ENCODE results near the gene FAM118B. TPM values are rescaled to one million over a fixed set of nuclear protein-coding genes. Genes with fewer than 3 reads are reported as not detected.

The FAM118B gene
- total and polyA plus RNA-seq, 9 donors, result 7.3 to 18.9 (median 12.7) TPM

DNA sequence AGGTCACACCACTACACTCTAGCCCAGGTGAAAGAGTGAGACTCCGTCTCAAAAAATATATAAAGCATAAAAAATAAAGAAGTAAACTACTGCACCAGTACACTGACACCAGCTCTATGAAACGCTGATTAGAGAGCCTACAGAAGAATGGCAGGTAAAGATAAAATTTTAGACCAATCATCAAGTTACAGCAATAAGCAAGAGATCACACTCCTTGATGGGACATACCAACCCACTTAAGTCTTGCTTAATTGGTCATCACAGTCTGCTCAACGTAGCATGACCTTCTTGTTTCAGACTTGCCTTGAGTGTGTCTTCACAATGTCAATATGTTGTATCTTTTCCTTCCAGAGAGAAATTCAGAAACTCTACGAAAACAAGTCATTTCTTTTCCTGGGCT lies 44.6 kb downstream of the FAM118B start:
- H3K9me3 ChIP-seq, result no peaks in the 10 kb centered on the region
- TF ChIP-seq, protein P1, sequence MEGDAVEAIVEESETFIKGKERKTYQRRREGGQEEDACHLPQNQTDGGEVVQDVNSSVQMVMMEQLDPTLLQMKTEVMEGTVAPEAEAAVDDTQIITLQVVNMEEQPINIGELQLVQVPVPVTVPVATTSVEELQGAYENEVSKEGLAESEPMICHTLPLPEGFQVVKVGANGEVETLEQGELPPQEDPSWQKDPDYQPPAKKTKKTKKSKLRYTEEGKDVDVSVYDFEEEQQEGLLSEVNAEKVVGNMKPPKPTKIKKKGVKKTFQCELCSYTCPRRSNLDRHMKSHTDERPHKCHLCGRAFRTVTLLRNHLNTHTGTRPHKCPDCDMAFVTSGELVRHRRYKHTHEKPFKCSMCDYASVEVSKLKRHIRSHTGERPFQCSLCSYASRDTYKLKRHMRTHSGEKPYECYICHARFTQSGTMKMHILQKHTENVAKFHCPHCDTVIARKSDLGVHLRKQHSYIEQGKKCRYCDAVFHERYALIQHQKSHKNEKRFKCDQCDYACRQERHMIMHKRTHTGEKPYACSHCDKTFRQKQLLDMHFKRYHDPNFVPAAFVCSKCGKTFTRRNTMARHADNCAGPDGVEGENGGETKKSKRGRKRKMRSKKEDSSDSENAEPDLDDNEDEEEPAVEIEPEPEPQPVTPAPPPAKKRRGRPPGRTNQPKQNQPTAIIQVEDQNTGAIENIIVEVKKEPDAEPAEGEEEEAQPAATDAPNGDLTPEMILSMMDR (IDR thresholded peaks at IDR 0.05), result no peak
- no peak for TF ChIP-seq POLR2A (IDR thresholded peaks at IDR 0.05)
- TF ChIP-seq EP300 (IDR thresholded peaks at IDR 0.05), result no peak
- intact Hi-C loops (cut with DNase I), result no loop called here
- DNase-seq, result no peak
- no peaks in the 10 kb centered on the region for H3K4me1 ChIP-seq (ENCODE audit: insufficient read depth)
- no peak overlapping the region for H3K4me3 ChIP-seq
- no peak overlapping the region for H3K27ac ChIP-seq
- H3K36me3 ChIP-seq, result no peaks in the 10 kb centered on the region
- 89 to 95% (median 93%) methylated on average over 4 of the region's 4 CpGs for WGBS, 3 donors
- no peaks in the 10 kb centered on the region for H3K27me3 ChIP-seq

DNA sequence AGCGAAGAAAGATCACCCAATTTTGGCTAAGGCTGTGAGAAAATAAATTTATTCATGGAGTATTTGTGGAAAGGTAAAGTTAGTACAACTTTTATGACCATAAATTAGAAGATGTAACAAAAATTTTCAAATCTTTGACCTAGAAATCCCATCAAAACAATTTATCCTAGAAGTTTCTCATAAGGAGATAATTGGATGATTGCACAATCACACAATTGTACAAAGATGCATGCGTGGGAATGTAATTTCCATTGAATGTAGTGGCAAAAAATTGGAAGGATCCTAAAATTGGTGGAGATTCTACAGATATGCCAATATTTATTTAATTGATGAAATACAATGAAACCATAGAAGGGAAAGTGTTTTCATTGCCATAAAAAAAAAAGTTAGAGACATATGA lies 45.6 kb downstream of the FAM118B start:
- intact Hi-C loops (cut with DNase I), result no loop called here
- DNase-seq, result no peak
- H3K27me3 ChIP-seq, result no peaks in the 10 kb centered on the region
- no peaks in the 10 kb centered on the region for H3K36me3 ChIP-seq
- H3K27ac ChIP-seq, result no peak overlapping the region
- no peak overlapping the region for H3K4me3 ChIP-seq
- WGBS, 3 donors, result 65 to 67% (median 67%) methylated on average over 2 of the region's 2 CpGs
- TF ChIP-seq EP300 (IDR thresholded peaks at IDR 0.05), result no peak
- no peak for TF ChIP-seq POLR2A (IDR thresholded peaks at IDR 0.05)
- H3K4me1 ChIP-seq (ENCODE audit: insufficient read depth), result no peaks in the 10 kb centered on the region
- H3K9me3 ChIP-seq, result no peaks in the 10 kb centered on the region

DNA sequence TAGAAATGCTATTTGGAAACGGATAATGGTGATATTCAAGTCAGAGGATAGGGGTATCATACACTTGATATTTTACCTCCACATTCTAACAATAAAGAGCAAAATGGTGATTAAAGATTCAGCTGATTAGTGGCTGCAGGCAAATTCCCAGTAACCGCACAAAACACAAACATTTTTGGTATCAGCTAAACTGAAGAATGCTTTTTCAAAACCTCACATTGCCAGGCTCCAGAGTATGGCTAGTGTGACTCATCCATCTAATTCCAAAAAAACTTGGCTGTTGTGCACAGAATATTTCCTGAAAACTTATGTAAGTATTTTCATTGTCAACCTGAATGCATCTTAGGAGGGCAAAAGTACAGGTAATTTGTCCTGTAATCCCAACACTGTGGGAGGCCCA lies 46.2 kb downstream of the FAM118B start:
- Histone ChIP-seq H3K36me3 (no peaks in the 10 kb centered on the region), H3K27me3 (no peaks in the 10 kb centered on the region), H3K9me3 (no peaks in the 10 kb centered on the region), H3K4me1 (ENCODE audit: insufficient read depth) (no peaks in the 10 kb centered on the region), H3K4me3 (no peak overlapping the region), H3K27ac (no peak overlapping the region)
- TF ChIP-seq EP300 (IDR thresholded peaks at IDR 0.05) (no peak), POLR2A (IDR thresholded peaks at IDR 0.05) (no peak)
- TF ChIP-seq, protein P1 (IDR thresholded peaks at IDR 0.05), result no peak
- intact Hi-C loops (cut with DNase I), result no loop called here
- WGBS, 3 donors, result 35 to 48% (median 43%) methylated on average over 2 of the region's 2 CpGs
- DNase-seq, result no peak

DNA sequence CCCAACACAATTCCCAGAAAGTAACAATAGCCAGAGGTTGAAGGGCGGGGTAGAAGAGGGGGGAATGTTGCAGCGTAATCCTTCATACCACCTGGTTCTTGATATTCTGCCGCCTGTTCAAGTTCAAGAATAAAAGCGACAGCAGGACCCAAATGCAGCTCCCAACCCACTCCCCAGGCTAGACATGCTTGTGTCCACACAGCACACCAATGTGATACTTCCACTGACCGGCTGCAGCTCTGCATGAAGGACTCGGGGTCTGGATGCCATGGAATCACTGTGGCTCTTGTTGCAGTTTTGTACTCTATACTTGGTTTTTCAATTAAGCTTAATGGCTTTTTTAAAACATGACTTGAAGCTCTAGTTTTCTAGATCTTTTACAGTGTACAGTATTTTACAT lies 50.6 kb downstream of the FAM118B start:
- TF ChIP-seq EP300 (IDR thresholded peaks at IDR 0.05) (no peak), POLR2A (IDR thresholded peaks at IDR 0.05) (no peak)
- TF ChIP-seq, protein P1 (IDR thresholded peaks at IDR 0.05), result no peak
- Histone ChIP-seq H3K27me3 (no peaks in the 10 kb centered on the region), H3K9me3 (no peaks in the 10 kb centered on the region), H3K36me3 (no peaks in the 10 kb centered on the region), H3K27ac (no peak overlapping the region), H3K4me1 (ENCODE audit: insufficient read depth) (no peaks in the 10 kb centered on the region), H3K4me3 (no peak overlapping the region)
- DNase-seq, result no peak
- intact Hi-C loops (cut with DNase I), result no loop called here
- 89 to 92% (median 90%) methylated on average over 6 of the region's 6 CpGs for WGBS, 3 donors

DNA sequence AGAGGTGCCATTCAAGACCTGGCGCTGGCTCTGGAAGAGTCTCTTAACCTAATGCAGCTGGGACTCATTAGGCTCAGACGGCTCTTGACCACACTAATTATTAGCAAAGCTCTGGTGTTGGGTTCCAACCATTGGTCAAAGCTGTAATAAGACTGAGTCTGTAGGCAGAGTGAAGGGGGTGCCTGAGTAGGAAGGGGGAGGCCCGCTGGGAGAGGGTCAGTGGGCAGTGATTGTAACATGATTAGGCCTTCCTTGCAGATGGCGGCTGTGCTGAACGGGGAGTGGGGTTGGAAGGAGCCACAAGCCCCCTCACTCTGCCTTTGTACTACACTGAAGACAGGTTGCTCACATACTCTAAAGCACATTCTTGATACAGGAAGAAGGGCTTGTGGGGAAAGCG lies 51.9 kb downstream of the FAM118B start:
- no peaks in the 10 kb centered on the region for H3K9me3 ChIP-seq
- H3K27ac ChIP-seq, result no peak overlapping the region
- H3K36me3 ChIP-seq, result no peaks in the 10 kb centered on the region
- 76 to 86% (median 81%) methylated on average over 6 of the region's 6 CpGs for WGBS, 3 donors
- no peaks in the 10 kb centered on the region for H3K27me3 ChIP-seq
- no peak overlapping the region for H3K4me3 ChIP-seq
- intact Hi-C loops (cut with DNase I), result no loop called here
- TF ChIP-seq POLR2A (IDR thresholded peaks at IDR 0.05) (no peak), EP300 (IDR thresholded peaks at IDR 0.05) (no peak)
- TF ChIP-seq, protein P1 (IDR thresholded peaks at IDR 0.05), result no peak
- no peak for DNase-seq
- peaks cover 3% of the 10 kb centered on the region for H3K4me1 ChIP-seq (ENCODE audit: insufficient read depth)
